DLD1 (cell line): ENCODE measurements around the gene NOX5.

Experiments used
- in situ Hi-C: cut with HindIII; loops from 2 replicates; pipeline ENCODE4 v1.10.0; 2017; ENCODE audit warnings: low sequenced_read_pairs

NOX5 gene

GRCh38 chr15:69055251-69055650, 40.8 kb downstream of the NOX5 start:
- in situ Hi-C loops = loop anchor here (25.0 kb wide), 1 partner anchor 182 kb away; no protein-coding TSS in a partner anchor

- in situ Hi-C loops = loop anchor here (25.0 kb wide), 1 partner anchor 181 kb away; no protein-coding TSS in a partner anchor
These were observed 41.9 kb downstream of the NOX5 start for GRCh38 chr15:69056365-69056764.

- in situ Hi-C loops = loop anchor here (25.0 kb wide), 1 partner anchor 178 kb away; no protein-coding TSS in a partner anchor
These were observed 44.5 kb downstream of the NOX5 start for GRCh38 chr15:69058830-69059556.

- in situ Hi-C loops = loop anchor here (25.0 kb wide), 1 partner anchor 178 kb away; no protein-coding TSS in a partner anchor
These were observed 45.1 kb downstream of the NOX5 start for GRCh38 chr15:69059557-69059943.

GRCh38 chr15:69060041-69060481, 45.6 kb downstream of the NOX5 start:
- in situ Hi-C loops = loop anchor here (25.0 kb wide), 1 partner anchor 177 kb away; no protein-coding TSS in a partner anchor

GRCh38 chr15:69060744-69061143, 46.2 kb downstream of the NOX5 start:
- in situ Hi-C loops = loop anchor here (25.0 kb wide), 1 partner anchor 177 kb away; no protein-coding TSS in a partner anchor

GRCh38 chr15:69061414-69061842, 46.9 kb downstream of the NOX5 start:
- in situ Hi-C loops = loop anchor here (25.0 kb wide), 1 partner anchor 176 kb away; no protein-coding TSS in a partner anchor

GRCh38 chr15:69064649-69065048, 50.2 kb downstream of the NOX5 start:
- in situ Hi-C loops = loop anchor here (25.0 kb wide), 1 partner anchor 173 kb away; no protein-coding TSS in a partner anchor

GRCh38 chr15:69066007-69066995, 51.8 kb downstream of the NOX5 start:
- in situ Hi-C loops = loop anchor here (25.0 kb wide), 1 partner anchor 171 kb away; no protein-coding TSS in a partner anchor

- in situ Hi-C loops = loop anchor here (25.0 kb wide), 1 partner anchor 170 kb away; no protein-coding TSS in a partner anchor
These were observed 52.8 kb downstream of the NOX5 start for GRCh38 chr15:69067296-69067695.

- in situ Hi-C loops = loop anchor here (25.0 kb wide), 1 partner anchor 169 kb away; no protein-coding TSS in a partner anchor
These were observed 53.7 kb downstream of the NOX5 start for GRCh38 chr15:69068157-69068556.

- in situ Hi-C loops = loop anchor here (25.0 kb wide), 1 partner anchor 168 kb away; no protein-coding TSS in a partner anchor
These were observed 54.8 kb downstream of the NOX5 start for GRCh38 chr15:69069290-69069689.

- in situ Hi-C loops = loop anchor here (5.0 to 25.0 kb wide), 2 partner anchors 72 to 167 kb away; no protein-coding TSS in a partner anchor
These were observed 55.5 kb downstream of the NOX5 start for GRCh38 chr15:69069996-69070395.

- in situ Hi-C loops = loop anchor here (5.0 to 25.0 kb wide), 2 partner anchors 72 to 167 kb away; no protein-coding TSS in a partner anchor
These were observed 55.9 kb downstream of the NOX5 start for GRCh38 chr15:69070396-69070795.

- in situ Hi-C loops = loop anchor here (5.0 to 25.0 kb wide), 2 partner anchors 71 to 166 kb away; no protein-coding TSS in a partner anchor
These were observed 56.8 kb downstream of the NOX5 start for GRCh38 chr15:69071260-69071659.

- in situ Hi-C loops = loop anchor here (5.0 to 25.0 kb wide), 2 partner anchors 69 to 164 kb away; no protein-coding TSS in a partner anchor
These were observed 58.4 kb downstream of the NOX5 start for GRCh38 chr15:69072906-69073305.

GRCh38 chr15:69074001-69074842, 59.7 kb downstream of the NOX5 start:
- in situ Hi-C loops = loop anchor here (5.0 to 25.0 kb wide), 2 partner anchors 68 to 163 kb away; no protein-coding TSS in a partner anchor

- in situ Hi-C loops = loop anchor here (5.0 to 25.0 kb wide), 2 partner anchors 67 to 162 kb away; no protein-coding TSS in a partner anchor
These were observed 60.3 kb downstream of the NOX5 start for GRCh38 chr15:69074843-69075224.

GRCh38 chr15:69075440-69075839, 60.9 kb downstream of the NOX5 start:
- in situ Hi-C loops = no loop called here
